ENCODE measurements around the gene VEGFA.

VEGFA gene

DNA sequence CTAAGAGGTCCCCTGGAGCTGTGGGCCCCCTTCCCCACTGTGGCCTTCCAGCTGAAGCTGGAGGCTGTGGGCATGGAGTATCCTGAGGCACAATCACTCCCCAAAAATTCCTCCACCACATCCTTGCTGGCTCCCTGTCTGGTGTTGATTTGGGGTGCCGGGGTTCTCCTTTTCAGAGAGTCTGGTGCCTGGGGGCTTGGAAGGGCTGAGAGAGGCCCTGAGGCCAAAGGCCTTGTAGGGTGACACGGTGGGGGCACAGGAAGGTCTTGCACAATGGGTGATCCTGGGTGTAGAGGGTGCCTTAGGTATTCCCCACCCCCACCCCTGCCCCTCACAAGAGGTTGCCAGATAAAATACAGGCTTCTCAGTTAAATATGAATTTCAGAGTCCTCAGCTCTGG, 33.2 kb upstream of the VEGFA start:
- no peak overlapping the region for H3K9ac ChIP-seq (ENCODE audit: low read depth, low read length, poor library complexity, severe bottlenecking)
- no peak overlapping the region for H3K4me3 ChIP-seq (ENCODE audit: low read length, poor library complexity, severe bottlenecking)

DNA sequence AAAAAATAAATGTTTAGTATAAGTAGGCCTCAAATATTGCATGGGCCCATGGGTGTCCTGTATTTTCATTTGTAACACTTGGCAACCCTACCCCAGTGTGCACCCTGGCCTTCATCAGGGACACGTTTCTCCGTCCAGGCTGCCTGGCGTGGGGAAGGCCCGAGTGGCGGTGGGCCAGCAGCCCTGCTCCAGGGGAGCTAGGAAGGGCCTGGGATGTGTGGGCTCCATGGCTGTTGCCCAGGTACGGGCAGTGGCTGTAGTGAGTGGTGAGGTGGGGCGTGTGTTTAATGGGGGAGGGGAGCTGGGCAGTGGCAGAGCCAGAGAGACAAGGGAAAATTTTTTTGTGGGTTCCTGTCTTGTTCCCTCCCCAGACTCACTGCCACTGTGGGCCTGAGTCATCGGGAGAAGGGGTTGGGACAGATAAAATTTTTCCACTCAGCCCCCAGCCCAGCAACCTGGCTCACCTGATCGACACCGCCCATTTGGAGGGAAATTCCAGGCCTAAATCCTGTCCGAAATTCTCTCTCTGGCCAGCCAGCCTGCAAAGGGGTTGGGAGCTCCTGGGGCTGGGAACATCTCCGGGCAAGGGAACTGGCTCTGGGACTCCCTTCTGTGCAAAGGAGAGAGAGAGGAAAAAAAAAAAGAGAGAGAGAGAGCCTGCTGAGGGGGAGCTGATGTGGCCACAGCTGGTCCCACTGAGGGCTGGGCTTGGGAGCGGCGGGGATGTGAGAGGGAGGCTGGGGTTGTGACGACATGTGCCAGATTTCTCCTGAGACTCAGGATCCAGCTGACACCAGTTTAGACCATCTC, 32.5 kb upstream of the VEGFA start:
- Histone ChIP-seq H4K20me1 (ENCODE audit: insufficient read depth, low read length, poor library complexity, severe bottlenecking) (no peaks in the 10 kb centered on the region), H3K9ac (ENCODE audit: low read depth, low read length, poor library complexity, severe bottlenecking) (no peak overlapping the region), H3F3A (ENCODE audit: low read depth) (no peaks in the 10 kb centered on the region), H3K9me2 (replicated peaks; ENCODE audit: low read depth, low read length) (no peaks in the 10 kb centered on the region), H2AFZ (ENCODE audit: low read length) (no peak overlapping the region), H3K36me3 (ENCODE audit: insufficient read depth, low read length) (no peaks in the 10 kb centered on the region), H3K9me3 (ENCODE audit: insufficient read depth, low read depth, low read length) (no peaks in the 10 kb centered on the region), H3K4me1 (ENCODE audit: insufficient read depth, low read length, poor library complexity, severe bottlenecking) (peaks cover 11% of the 10 kb centered on the region), H3K79me2 (ENCODE audit: insufficient read depth, low read length) (no peaks in the 10 kb centered on the region), H3K27me3 (ENCODE audit: insufficient read depth, low read length, poor library complexity, severe bottlenecking) (no peaks in the 10 kb centered on the region), H3K4me2 (ENCODE audit: low read depth, low read length, poor library complexity, severe bottlenecking) (no peak overlapping the region), H3K4me3 (ENCODE audit: low read length, poor library complexity, severe bottlenecking) (no peak overlapping the region)
- TF ChIP-seq EZH2phosphoT487 (IDR thresholded peaks at IDR 0.05; ENCODE audit: borderline replicate concordance) = no peak
- TF ChIP-seq, protein P1, sequence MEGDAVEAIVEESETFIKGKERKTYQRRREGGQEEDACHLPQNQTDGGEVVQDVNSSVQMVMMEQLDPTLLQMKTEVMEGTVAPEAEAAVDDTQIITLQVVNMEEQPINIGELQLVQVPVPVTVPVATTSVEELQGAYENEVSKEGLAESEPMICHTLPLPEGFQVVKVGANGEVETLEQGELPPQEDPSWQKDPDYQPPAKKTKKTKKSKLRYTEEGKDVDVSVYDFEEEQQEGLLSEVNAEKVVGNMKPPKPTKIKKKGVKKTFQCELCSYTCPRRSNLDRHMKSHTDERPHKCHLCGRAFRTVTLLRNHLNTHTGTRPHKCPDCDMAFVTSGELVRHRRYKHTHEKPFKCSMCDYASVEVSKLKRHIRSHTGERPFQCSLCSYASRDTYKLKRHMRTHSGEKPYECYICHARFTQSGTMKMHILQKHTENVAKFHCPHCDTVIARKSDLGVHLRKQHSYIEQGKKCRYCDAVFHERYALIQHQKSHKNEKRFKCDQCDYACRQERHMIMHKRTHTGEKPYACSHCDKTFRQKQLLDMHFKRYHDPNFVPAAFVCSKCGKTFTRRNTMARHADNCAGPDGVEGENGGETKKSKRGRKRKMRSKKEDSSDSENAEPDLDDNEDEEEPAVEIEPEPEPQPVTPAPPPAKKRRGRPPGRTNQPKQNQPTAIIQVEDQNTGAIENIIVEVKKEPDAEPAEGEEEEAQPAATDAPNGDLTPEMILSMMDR (conservative IDR thresholded peaks at IDR 0.05; ENCODE audit: low read length) = no peak

More for the DNA sequence above, 33.2 kb upstream of the VEGFA start:
- Histone ChIP-seq H3K27me3 (ENCODE audit: insufficient read depth, low read length, poor library complexity, severe bottlenecking) (no peaks in the 10 kb centered on the region), H3K36me3 (ENCODE audit: insufficient read depth, low read length) (no peaks in the 10 kb centered on the region), H3K79me2 (ENCODE audit: insufficient read depth, low read length) (no peaks in the 10 kb centered on the region), H3K9me2 (replicated peaks; ENCODE audit: low read depth, low read length) (no peaks in the 10 kb centered on the region), H3K4me2 (ENCODE audit: low read depth, low read length, poor library complexity, severe bottlenecking) (no peak overlapping the region), H2AFZ (ENCODE audit: low read length) (no peak overlapping the region), H3K4me1 (ENCODE audit: insufficient read depth, low read length, poor library complexity, severe bottlenecking) (peaks cover 11% of the 10 kb centered on the region), H4K20me1 (ENCODE audit: insufficient read depth, low read length, poor library complexity, severe bottlenecking) (no peaks in the 10 kb centered on the region), H3K9me3 (ENCODE audit: insufficient read depth, low read depth, low read length) (no peaks in the 10 kb centered on the region), H3F3A (ENCODE audit: low read depth) (no peaks in the 10 kb centered on the region)
- TF ChIP-seq, protein P1 (conservative IDR thresholded peaks at IDR 0.05; ENCODE audit: low read length) = no peak
- TF ChIP-seq EZH2phosphoT487 (IDR thresholded peaks at IDR 0.05; ENCODE audit: borderline replicate concordance) = no peak

DNA sequence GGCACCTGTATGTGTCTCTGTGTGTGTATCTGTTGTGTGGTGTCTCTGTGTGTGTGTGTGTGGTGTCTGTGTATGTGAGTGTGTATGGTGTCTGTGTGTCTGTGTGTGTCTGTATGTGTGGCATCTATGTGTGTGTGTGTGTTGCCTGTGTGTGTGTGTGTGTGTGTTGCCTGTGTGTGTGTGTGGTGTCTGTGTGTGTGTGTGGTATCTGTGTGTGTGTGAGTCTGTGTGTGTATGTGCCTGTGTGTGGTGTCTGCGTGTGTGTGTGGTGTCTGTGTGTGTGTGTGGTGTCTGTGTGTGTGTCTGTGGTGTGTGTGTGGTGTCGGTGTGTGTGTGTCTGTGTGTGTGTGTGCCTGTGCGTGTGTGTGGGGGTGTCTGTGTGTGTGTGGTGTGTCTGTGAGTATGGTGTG, 31.7 kb upstream of the VEGFA start:
- Histone ChIP-seq H3K9me3 (ENCODE audit: insufficient read depth, low read depth, low read length) (no peaks in the 10 kb centered on the region), H3K79me2 (ENCODE audit: insufficient read depth, low read length) (no peaks in the 10 kb centered on the region), H3K36me3 (ENCODE audit: insufficient read depth, low read length) (no peaks in the 10 kb centered on the region), H3F3A (ENCODE audit: low read depth) (no peaks in the 10 kb centered on the region), H3K4me1 (ENCODE audit: insufficient read depth, low read length, poor library complexity, severe bottlenecking) (peaks cover 11% of the 10 kb centered on the region), H3K27me3 (ENCODE audit: insufficient read depth, low read length, poor library complexity, severe bottlenecking) (no peaks in the 10 kb centered on the region), H3K4me2 (ENCODE audit: low read depth, low read length, poor library complexity, severe bottlenecking) (no peak overlapping the region), H3K9ac (ENCODE audit: low read depth, low read length, poor library complexity, severe bottlenecking) (no peak overlapping the region), H4K20me1 (ENCODE audit: insufficient read depth, low read length, poor library complexity, severe bottlenecking) (no peaks in the 10 kb centered on the region), H2AFZ (ENCODE audit: low read length) (no peak overlapping the region), H3K9me2 (replicated peaks; ENCODE audit: low read depth, low read length) (no peaks in the 10 kb centered on the region), H3K4me3 (ENCODE audit: low read length, poor library complexity, severe bottlenecking) (no peak overlapping the region)
- TF ChIP-seq EZH2phosphoT487 (IDR thresholded peaks at IDR 0.05; ENCODE audit: borderline replicate concordance) = no peak
- TF ChIP-seq, protein P1 (conservative IDR thresholded peaks at IDR 0.05; ENCODE audit: low read length) = no peak

Measured in Loucy (cell line).